ENCODE measurements around the gene RNASE2.
"Not testable (repeated sequence)": the region's sequence is repeated elsewhere in the genome, so short reads cannot be mapped to it uniquely, and the experiment has no call there.

RNASE2 gene

DNA sequence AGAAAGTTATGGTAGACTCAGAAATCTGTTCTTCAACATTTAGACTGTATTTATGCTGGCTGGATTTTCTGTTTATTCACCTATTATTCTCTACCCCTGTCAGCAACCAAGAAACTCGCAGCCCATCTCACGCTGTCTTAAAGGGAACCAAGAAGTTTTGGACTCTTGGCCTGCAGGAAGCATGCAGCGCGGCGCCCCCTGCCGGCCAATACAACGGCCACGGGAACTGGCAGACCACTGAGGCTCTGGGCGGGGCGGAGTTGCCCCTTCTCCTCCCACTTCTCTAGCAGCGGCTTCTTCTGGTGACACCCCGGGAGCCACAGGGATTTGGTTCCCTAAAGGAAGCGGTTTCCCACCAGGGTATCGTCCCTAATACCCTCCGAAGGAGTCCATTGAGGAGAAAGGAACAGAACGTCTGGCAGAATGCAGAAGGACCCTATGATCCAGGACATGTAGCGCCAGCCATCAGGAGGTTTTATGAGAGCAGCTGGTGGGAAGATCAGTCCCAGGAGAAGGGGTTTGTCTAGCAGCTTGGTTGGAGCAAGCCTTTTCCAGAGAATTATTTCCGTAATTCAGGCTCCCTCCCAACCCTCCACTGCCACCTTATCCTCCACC, 21.0 kb upstream of the RNASE2 start:
- Histone ChIP-seq H3K9ac (no peak overlapping the region), H3K4me2 (no peak overlapping the region), H3K4me3 (IDR thresholded peaks at IDR 0.05; ENCODE audit: insufficient read depth, low read depth, low read length) (no peak overlapping the region), H3K36me3 (ENCODE audit: insufficient read depth) (no peaks in the 10 kb centered on the region), H3K4me1 (ENCODE audit: low read depth, poor library complexity, severe bottlenecking) (no peaks in the 10 kb centered on the region), H3K27ac (no peak overlapping the region), H3K27me3 (ENCODE audit: insufficient read depth, low read depth) (no peaks in the 10 kb centered on the region), H2AFZ (ENCODE audit: low read depth) (no peak overlapping the region), H4K20me1 (ENCODE audit: insufficient read depth) (no peaks in the 10 kb centered on the region), H3K79me2 (ENCODE audit: insufficient read depth, low read depth) (no peaks in the 10 kb centered on the region)
- TF ChIP-seq, protein P1, sequence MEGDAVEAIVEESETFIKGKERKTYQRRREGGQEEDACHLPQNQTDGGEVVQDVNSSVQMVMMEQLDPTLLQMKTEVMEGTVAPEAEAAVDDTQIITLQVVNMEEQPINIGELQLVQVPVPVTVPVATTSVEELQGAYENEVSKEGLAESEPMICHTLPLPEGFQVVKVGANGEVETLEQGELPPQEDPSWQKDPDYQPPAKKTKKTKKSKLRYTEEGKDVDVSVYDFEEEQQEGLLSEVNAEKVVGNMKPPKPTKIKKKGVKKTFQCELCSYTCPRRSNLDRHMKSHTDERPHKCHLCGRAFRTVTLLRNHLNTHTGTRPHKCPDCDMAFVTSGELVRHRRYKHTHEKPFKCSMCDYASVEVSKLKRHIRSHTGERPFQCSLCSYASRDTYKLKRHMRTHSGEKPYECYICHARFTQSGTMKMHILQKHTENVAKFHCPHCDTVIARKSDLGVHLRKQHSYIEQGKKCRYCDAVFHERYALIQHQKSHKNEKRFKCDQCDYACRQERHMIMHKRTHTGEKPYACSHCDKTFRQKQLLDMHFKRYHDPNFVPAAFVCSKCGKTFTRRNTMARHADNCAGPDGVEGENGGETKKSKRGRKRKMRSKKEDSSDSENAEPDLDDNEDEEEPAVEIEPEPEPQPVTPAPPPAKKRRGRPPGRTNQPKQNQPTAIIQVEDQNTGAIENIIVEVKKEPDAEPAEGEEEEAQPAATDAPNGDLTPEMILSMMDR (conservative IDR thresholded peaks at IDR 0.05; ENCODE audit: low read depth, low read length): no peak; the same call in 1 of the 2 replicates

- Histone ChIP-seq H3K4me3 (IDR thresholded peaks at IDR 0.05; ENCODE audit: insufficient read depth, low read depth, low read length) (no peak overlapping the region), H3K27ac (no peak overlapping the region), H3K27me3 (ENCODE audit: insufficient read depth, low read depth) (no peaks in the 10 kb centered on the region), H3K4me2 (no peak overlapping the region), H2AFZ (ENCODE audit: low read depth) (no peak overlapping the region), H4K20me1 (ENCODE audit: insufficient read depth) (no peaks in the 10 kb centered on the region), H3K36me3 (ENCODE audit: insufficient read depth) (no peaks in the 10 kb centered on the region), H3K9ac (no peak overlapping the region), H3K79me2 (ENCODE audit: insufficient read depth, low read depth) (no peaks in the 10 kb centered on the region), H3K4me1 (ENCODE audit: low read depth, poor library complexity, severe bottlenecking) (no peaks in the 10 kb centered on the region)
- TF ChIP-seq, protein P1 (conservative IDR thresholded peaks at IDR 0.05; ENCODE audit: low read depth, low read length): no peak
Measured at GRCh38 chr14:20935303-20935984, 19.8 kb upstream of the RNASE2 start.

DNA sequence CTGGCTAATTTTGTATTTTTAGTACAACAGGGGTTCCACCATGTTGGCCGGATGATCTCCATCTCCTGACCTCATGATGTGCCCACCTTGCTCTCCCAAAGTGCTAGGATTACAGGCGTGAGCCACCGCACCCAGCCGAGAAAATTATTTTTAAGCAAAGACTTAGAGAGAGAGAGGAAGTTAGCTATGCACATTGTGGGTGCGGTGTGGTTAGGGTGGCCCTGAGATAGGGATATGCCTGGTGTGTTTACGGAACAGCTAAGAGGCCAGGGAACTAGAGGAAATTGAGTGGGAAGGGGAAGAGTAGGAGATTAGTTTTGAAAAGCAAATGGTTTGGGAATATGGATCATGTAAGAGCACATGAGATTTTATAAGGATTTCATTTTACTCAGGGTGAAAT, 10.1 kb upstream of the RNASE2 start:
- H3K4me3 ChIP-seq (IDR thresholded peaks at IDR 0.05; ENCODE audit: insufficient read depth, low read depth, low read length); H3K27ac ChIP-seq; H3K4me1 ChIP-seq (ENCODE audit: low read depth, poor library complexity, severe bottlenecking); H3K27me3 ChIP-seq (ENCODE audit: insufficient read depth, low read depth); H2AFZ ChIP-seq (ENCODE audit: low read depth); H3K4me2 ChIP-seq; H4K20me1 ChIP-seq (ENCODE audit: insufficient read depth); H3K36me3 ChIP-seq (ENCODE audit: insufficient read depth); H3K79me2 ChIP-seq (ENCODE audit: insufficient read depth, low read depth); H3K9ac ChIP-seq: not testable (repeated sequence)

GRCh38 chr14:20946707-20947106, 8.6 kb upstream of the RNASE2 start:
- H3K4me1 ChIP-seq (ENCODE audit: low read depth, poor library complexity, severe bottlenecking); H2AFZ ChIP-seq (ENCODE audit: low read depth); H3K4me2 ChIP-seq; H3K36me3 ChIP-seq (ENCODE audit: insufficient read depth); H3K27me3 ChIP-seq (ENCODE audit: insufficient read depth, low read depth); H3K9ac ChIP-seq; H3K79me2 ChIP-seq (ENCODE audit: insufficient read depth, low read depth); H3K27ac ChIP-seq; H4K20me1 ChIP-seq (ENCODE audit: insufficient read depth); H3K4me3 ChIP-seq (IDR thresholded peaks at IDR 0.05; ENCODE audit: insufficient read depth, low read depth, low read length): not testable (repeated sequence)

DNA sequence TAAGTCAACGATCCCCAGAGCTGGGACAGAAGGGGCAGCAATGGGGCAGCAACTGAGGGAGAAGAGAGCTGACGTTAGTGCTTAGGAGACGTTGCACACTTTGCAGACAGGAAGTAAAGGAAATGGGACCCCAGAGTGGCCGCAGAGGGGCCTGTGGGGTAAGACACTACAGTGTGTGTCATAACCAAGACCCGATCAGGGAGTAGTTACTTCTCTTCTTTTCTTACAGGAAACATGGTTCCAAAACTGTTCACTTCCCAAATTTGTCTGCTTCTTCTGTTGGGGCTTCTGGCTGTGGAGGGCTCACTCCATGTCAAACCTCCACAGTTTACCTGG, 219 bp downstream of the RNASE2 start:
- not testable (repeated sequence) for H3K79me2 ChIP-seq (ENCODE audit: insufficient read depth, low read depth); H3K27ac ChIP-seq; H3K27me3 ChIP-seq (ENCODE audit: insufficient read depth, low read depth)

DNA sequence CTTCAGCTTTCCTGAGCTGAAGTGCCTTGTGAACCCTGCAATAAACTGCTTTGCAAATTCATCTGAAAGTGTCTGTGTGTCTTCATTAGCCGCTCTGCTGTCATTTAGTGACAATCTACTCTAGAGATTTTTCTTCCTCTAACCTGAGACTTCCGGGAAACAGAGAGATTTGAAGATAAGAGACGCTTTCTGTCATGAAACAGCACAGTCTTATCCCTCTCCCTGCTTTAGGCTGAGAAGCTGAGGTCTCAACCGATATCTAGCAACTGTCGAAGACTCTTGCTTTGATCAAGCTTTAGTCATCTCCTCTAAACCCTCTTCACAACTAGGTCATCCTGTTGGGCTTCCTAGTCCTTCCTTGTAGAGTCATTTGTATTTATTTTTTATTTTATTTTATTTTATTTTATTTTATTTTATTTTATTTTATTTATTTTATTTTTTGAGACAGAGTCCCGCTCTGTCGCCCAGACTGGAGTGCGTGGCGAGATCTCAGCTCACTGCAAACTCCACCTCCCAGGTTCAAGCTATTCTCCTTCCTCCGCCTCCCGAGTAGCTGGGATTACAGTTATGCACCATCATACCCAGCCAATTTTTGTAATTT, 1.2 kb downstream of the RNASE2 start:
- Histone ChIP-seq H3K36me3 (ENCODE audit: insufficient read depth) (no peaks in the 10 kb centered on the region), H3K79me2 (ENCODE audit: insufficient read depth, low read depth) (no peaks in the 10 kb centered on the region), H4K20me1 (ENCODE audit: insufficient read depth) (no peaks in the 10 kb centered on the region), H3K4me3 (IDR thresholded peaks at IDR 0.05; ENCODE audit: insufficient read depth, low read depth, low read length) (no peak overlapping the region), H2AFZ (ENCODE audit: low read depth) (no peak overlapping the region), H3K4me1 (ENCODE audit: low read depth, poor library complexity, severe bottlenecking) (peaks cover 7% of the 10 kb centered on the region), H3K27me3 (ENCODE audit: insufficient read depth, low read depth) (no peaks in the 10 kb centered on the region), H3K27ac (no peak overlapping the region), H3K9ac (no peak overlapping the region), H3K4me2 (no peak overlapping the region)
- TF ChIP-seq, protein P1 (conservative IDR thresholded peaks at IDR 0.05; ENCODE audit: low read depth, low read length): no peak

More for the DNA sequence above, 219 bp downstream of the RNASE2 start:
- not testable (repeated sequence) for H3K4me1 ChIP-seq (ENCODE audit: low read depth, poor library complexity, severe bottlenecking); H2AFZ ChIP-seq (ENCODE audit: low read depth); H4K20me1 ChIP-seq (ENCODE audit: insufficient read depth); H3K36me3 ChIP-seq (ENCODE audit: insufficient read depth); H3K4me3 ChIP-seq (IDR thresholded peaks at IDR 0.05; ENCODE audit: insufficient read depth, low read depth, low read length); H3K4me2 ChIP-seq; H3K9ac ChIP-seq

DNA sequence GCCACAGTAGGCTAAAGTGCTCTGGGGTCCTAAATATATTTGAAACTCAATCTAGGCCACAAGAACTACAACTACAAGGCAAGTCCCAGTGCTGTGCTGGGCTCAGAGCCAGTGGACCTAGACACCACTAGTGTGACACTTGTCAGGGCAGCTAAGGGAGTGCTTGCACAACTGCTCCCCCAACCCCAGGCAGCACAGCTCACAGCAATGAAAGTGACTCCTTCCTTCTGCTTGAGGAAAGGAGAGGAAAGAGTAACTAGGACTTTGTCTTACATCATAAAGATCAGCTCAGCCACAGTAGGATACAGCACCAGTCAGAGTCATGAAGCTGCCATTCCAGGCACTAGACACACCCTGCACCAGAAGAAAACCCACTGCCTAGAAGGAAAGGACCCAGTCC, 3.7 kb downstream of the RNASE2 start:
- H4K20me1 ChIP-seq (ENCODE audit: insufficient read depth); H3K4me1 ChIP-seq (ENCODE audit: low read depth, poor library complexity, severe bottlenecking); H3K4me2 ChIP-seq; H3K79me2 ChIP-seq (ENCODE audit: insufficient read depth, low read depth); H3K27me3 ChIP-seq (ENCODE audit: insufficient read depth, low read depth); H3K36me3 ChIP-seq (ENCODE audit: insufficient read depth); H3K4me3 ChIP-seq (IDR thresholded peaks at IDR 0.05; ENCODE audit: insufficient read depth, low read depth, low read length); H3K9ac ChIP-seq; H3K27ac ChIP-seq; H2AFZ ChIP-seq (ENCODE audit: low read depth): not testable (repeated sequence)

Data from KMS-11 (cell line).